Fibroblast of pulmonary artery (primary cell): ENCODE measurements around the gene LCNL1.

Experiments
- DNase-seq: peaks from one replicate; pipeline ENCODE4 v3.0.0-alpha.2; 2010; ENCODE audit warnings: low read depth
- H3K4me3 ChIP-seq: replicated peaks from 2 replicates; pipeline ENCODE4 v1.5.1; 2011; ENCODE audit warnings: low read depth, mild to moderate bottlenecking, control low read depth, low read length, moderate library complexity
- CTCF ChIP-seq: IDR thresholded peaks from 2 replicates; pipeline ENCODE4 v1.5.1; 2011; ENCODE audit warnings: mild to moderate bottlenecking, control low read depth, low read length, inconsistent platforms; ENCODE audit errors: missing control alignments

Gene LCNL1

GRCh38 chr9:136983167-136983566 is 374 bp downstream of the LCNL1 start:
- no peak for DNase-seq
- no peak for TF ChIP-seq CTCF
- no peak overlapping the region for H3K4me3 ChIP-seq

GRCh38 chr9:136983656-136984314 is 992 bp downstream of the LCNL1 start:
- H3K4me3 ChIP-seq = no peak overlapping the region
- TF ChIP-seq CTCF = no peak
- no peak for DNase-seq

- no peak for DNase-seq
- TF ChIP-seq CTCF = no peak
- no peak overlapping the region for H3K4me3 ChIP-seq
Measured at GRCh38 chr9:136984464-136985026, 1.8 kb downstream of the LCNL1 start.

GRCh38 chr9:136985027-136985602 is 2.3 kb downstream of the LCNL1 start:
- no peak overlapping the region for H3K4me3 ChIP-seq
- no peak for DNase-seq

GRCh38 chr9:136985853-136986252 is 3.1 kb downstream of the LCNL1 start:
- no peak overlapping the region for H3K4me3 ChIP-seq
- no peak for DNase-seq
- TF ChIP-seq CTCF = no peak

More at GRCh38 chr9:136985027-136985602, 2.3 kb downstream of the LCNL1 start:
- no peak for TF ChIP-seq CTCF

GRCh38 chr9:136988872-136989271 is 6.1 kb downstream of the LCNL1 start:
- no peak for DNase-seq
- no peak overlapping the region for H3K4me3 ChIP-seq
- TF ChIP-seq CTCF = no peak
